K562 (cell line): ENCODE measurements around the gene SLA2. TPM values are rescaled to one million over a fixed set of nuclear protein-coding genes. Genes with fewer than 3 reads are reported as not detected.

ENCODE experiments used
- ATF2 ChIP-seq: sonication (generic); formaldehyde crosslinking; IDR thresholded peaks from 2 replicates; pipeline ENCODE4 v1.8.1; 2022; ENCODE audit warnings: missing genetic modification reagents
- ATF4 ChIP-seq: fragments of 450-650 bp; formaldehyde crosslinking; IDR thresholded peaks from 2 replicates; pipeline ENCODE4 v1.4.0; 2022; ENCODE audit warnings: mild to moderate bottlenecking, moderate library complexity
- BCL6 ChIP-seq: fragments of 250-450 bp; sonication (Bioruptor Pico); IDR thresholded peaks from 2 replicates; pipeline ENCODE4 v1.4.0; 2020
- CREM ChIP-seq: IDR thresholded peaks from 2 replicates; pipeline ENCODE4 v1.6.1; 2014; ENCODE audit warnings: antibody characterized with exemption, low read depth
- ELF1 ChIP-seq: fragments of 200-800 bp; sonication (Bioruptor generic); IDR thresholded peaks from 2 replicates; pipeline ENCODE4 v1.6.1; 2016; ENCODE audit warnings: missing genetic modification characterization, missing compliant biosample characterization
- ETS1 ChIP-seq: conservative IDR thresholded peaks from 2 replicates; pipeline ENCODE4 v1.6.1; 2011; ENCODE audit warnings: low read depth, mild to moderate bottlenecking, low read length; ENCODE audit not compliant: control insufficient read depth
- ETS2 ChIP-seq: IDR thresholded peaks from 2 replicates; pipeline ENCODE4 v1.6.1; 2016; ENCODE audit warnings: borderline replicate concordance, missing genetic modification characterization, mild to moderate bottlenecking, moderate library complexity, missing compliant biosample characterization; ENCODE audit not compliant: poor library complexity, severe bottlenecking
- FOXA1 ChIP-seq: fragments of 450-650 bp; IDR thresholded peaks from 2 replicates; pipeline ENCODE4 v1.6.1; 2016; ENCODE audit warnings: mild to moderate bottlenecking, borderline replicate concordance
- HIVEP1 ChIP-seq: fragments of 250-450 bp; sonication (Bioruptor Pico); IDR thresholded peaks from 2 replicates; pipeline ENCODE4 v1.4.0; 2020; ENCODE audit warnings: mild to moderate bottlenecking
- PHTF2 ChIP-seq: fragments of 250-450 bp; sonication (Bioruptor Pico); IDR thresholded peaks from 2 replicates; pipeline ENCODE4 v1.5.0; 2021; ENCODE audit warnings: mild to moderate bottlenecking
- POLR2H ChIP-seq: IDR thresholded peaks from 2 replicates; pipeline ENCODE4 v1.6.1; 2016; ENCODE audit warnings: missing genetic modification characterization, low read depth, mild to moderate bottlenecking, control low read depth, missing compliant biosample characterization, moderate library complexity
- RBM22 ChIP-seq: fragments of 200-400 bp; formaldehyde crosslinking; IDR thresholded peaks from 2 replicates; pipeline ENCODE4 v1.6.1; 2018; ENCODE audit warnings: low read length, low read depth; ENCODE audit not compliant: poor library complexity, severe bottlenecking
- TRIM28 ChIP-seq: fragments of 450-650 bp; IDR thresholded peaks from 2 replicates; pipeline ENCODE4 v1.6.1; 2017
- UBTF ChIP-seq, 2 experiments: IDR thresholded peaks; 2 replicates each; pipeline ENCODE4 v1.6.1; 2012; ENCODE audit warnings: improper control_type of control experiment in 2 of 2, low read depth in 2 of 2, low read length in 2 of 2, borderline replicate concordance in 1 of 2
- ZBTB49 ChIP-seq: sonication (generic); formaldehyde crosslinking; IDR thresholded peaks from 2 replicates; pipeline ENCODE4 v1.8.0; 2022; ENCODE audit warnings: missing genetic modification reagents, mild to moderate bottlenecking, borderline replicate concordance
- ZNF124 ChIP-seq: sonication (generic); formaldehyde crosslinking; IDR thresholded peaks from 2 replicates; pipeline ENCODE4 v1.8.1; 2022; ENCODE audit warnings: missing genetic modification reagents
- ZNF444 ChIP-seq: fragments of 250-450 bp; sonication (Bioruptor Pico); IDR thresholded peaks from 2 replicates; pipeline ENCODE4 v1.4.0; 2020; ENCODE audit warnings: mild to moderate bottlenecking, moderate library complexity
- ZNF75A ChIP-seq: fragments of 450-650 bp; formaldehyde crosslinking; IDR thresholded peaks from 2 replicates; pipeline ENCODE4 v1.4.0; 2020; ENCODE audit warnings: mild to moderate bottlenecking
- polyA plus RNA-seq, 8 experiments: library from polyadenylated mRNA; depleted of rRNA in 4 of 8; stranded (reverse) in 5 of 8; unstranded in 3 of 8; fragments of >200 nt; fragmentation: Nextera tagmentation in 2 of 8; fragmentation: Illumina TruSeq in 1 of 8; extraction: Ambion mirVana in 2 of 8; extraction: Trizol in 1 of 8; gene quantifications; 2 replicates each; pipeline versions ENCODE4 v1.2.1 to v1.2.3, GENCODE V29; 2011 to 2014; ENCODE audit warnings: inconsistent platforms in 1 of 8, missing spikeins in 1 of 8
- total RNA-seq, 7 experiments: library from RNA; depleted of rRNA in 6 of 7; stranded (reverse); fragments of >200 nt in 6 of 7; fragmentation: Illumina TruSeq in 2 of 7; extraction: Trizol in 2 of 7; gene quantifications; 2 replicates each; pipeline versions ENCODE4 v1.2.1 to v1.2.3, GENCODE V29; 2011 to 2021; ENCODE audit warnings: low replicate concordance in 1 of 7

Gene SLA2
- total and polyA plus RNA-seq, 9 of the 15 experiments (the other 6 are each of a cell fraction or from before 2014, with no cell fraction given), result 0.07 TPM; not detected in 7

- TF ChIP-seq UBTF (IDR thresholded peaks at IDR 0.05; ENCODE audit: borderline replicate concordance in 1 of 2, low read depth in 2 of 2, low read length in 2 of 2), result 0 out of 4 replicates have a peak, but pooled peaks of 1 of the 2 experiments have one; percentile 15
- no peak for TF ChIP-seq ATF4
- peak; percentile 51 for TF ChIP-seq ETS1
- TF ChIP-seq ELF1 (tag), result peak; percentile 67
- no peak for TF ChIP-seq ZNF124 (CRISPR knock-in tag)
- no peak for TF ChIP-seq ZNF444
- no peak for TF ChIP-seq PHTF2 (CRISPR knock-in tag)
- 0 out of 2 replicates have a peak, but pooled peaks have one; percentile 34 for TF ChIP-seq TRIM28
- no peak for TF ChIP-seq ZBTB49 (CRISPR knock-in tag)
- no peak for TF ChIP-seq ATF2 (CRISPR knock-in tag)
- TF ChIP-seq CREM, result peak; percentile 83
- TF ChIP-seq RBM22, result no peak
- TF ChIP-seq ZNF75A (CRISPR knock-in tag), result no peak
- no peak for TF ChIP-seq HIVEP1 (CRISPR knock-in tag)
- TF ChIP-seq BCL6 (CRISPR knock-in tag), result no peak
- no peak for TF ChIP-seq POLR2H (tag)
- TF ChIP-seq FOXA1, result no peak
- TF ChIP-seq ETS2, result no peak
Observed at GRCh38 chr20:36573103-36573797, 72.7 kb downstream of the SLA2 start, which contains the start of gene TGIF2 (continued).
